Measurements from ENCODE around the gene ZG16. TPM values are rescaled to one million over a fixed set of nuclear protein-coding genes. Genes with fewer than 3 reads are reported as not detected.

Gene ZG16
- total RNA-seq, 1 experiment from 2014 or later: not detected

GRCh38 chr16:29816694-29817441, 38.8 kb downstream of the ZG16 start (continued):
- TF ChIP-seq ATF6 (CRISPR knock-in tag; IDR thresholded peaks at IDR 0.05) (no peak), TEAD1 (CRISPR knock-in tag; IDR thresholded peaks at IDR 0.05) (no peak), OVOL2 (CRISPR knock-in tag; IDR thresholded peaks at IDR 0.05; ENCODE audit: borderline replicate concordance) (no peak), ATF3 (CRISPR knock-in tag; conservative IDR thresholded peaks at IDR 0.05) (no peak), NFE2L1 (CRISPR knock-in tag; IDR thresholded peaks at IDR 0.05) (no peak), USF2 (CRISPR knock-in tag; IDR thresholded peaks at IDR 0.05) (no peak), SOX15 (CRISPR knock-in tag; IDR thresholded peaks at IDR 0.05) (no peak), PRRX2 (CRISPR knock-in tag; IDR thresholded peaks at IDR 0.05) (no peak), FOXK1 (CRISPR knock-in tag; IDR thresholded peaks at IDR 0.05) (no peak; the same call in 1 of the 2 replicates), CBFB (CRISPR knock-in tag; IDR thresholded peaks at IDR 0.05; ENCODE audit: low read depth) (0 out of 2 replicates have a peak, but pooled peaks have one; percentile 47), CREB1 (CRISPR knock-in tag; IDR thresholded peaks at IDR 0.05) (0 out of 2 replicates have a peak, but pooled peaks have one; percentile 0)

DNA sequence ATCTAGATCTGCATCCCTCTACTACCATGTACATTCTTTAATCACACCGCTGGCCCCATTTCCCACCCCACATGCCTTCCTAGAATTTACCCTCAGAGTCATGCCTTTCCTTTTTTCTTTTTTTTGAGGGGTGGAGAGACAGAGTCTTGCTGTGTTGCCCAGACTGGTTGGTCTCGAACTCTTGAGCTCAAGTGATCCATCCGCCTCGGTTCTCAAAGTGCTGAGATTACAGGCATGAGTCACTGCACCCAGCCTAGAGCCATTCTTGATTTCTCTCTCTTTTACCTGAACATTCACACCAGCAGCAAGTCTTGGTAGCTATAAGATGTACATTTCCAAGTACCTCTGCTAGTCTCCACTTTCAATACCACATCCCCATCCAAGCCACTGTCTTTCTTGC, 40.0 kb downstream of the ZG16 start:
- no peaks in the 10 kb centered on the region; the same call in 1 of the 2 replicates for H3K27me3 Mint-ChIP-seq (ENCODE audit: low read depth)
- ATAC-seq: no peak
- peak overlapping the region; percentile 63 for H3K4me3 Mint-ChIP-seq
- peaks cover 57% of the 10 kb centered on the region for H3K4me1 Mint-ChIP-seq
- peaks cover 30% of the 10 kb centered on the region for H3K36me3 Mint-ChIP-seq
- no peaks in the 10 kb centered on the region for H3K9me3 Mint-ChIP-seq
- H3K27ac Mint-ChIP-seq: peak overlapping the region; percentile 85
- no peak for DNase-seq (ENCODE audit: low spot score)
- POLR2A ChIA-PET: interaction anchor here (0.7 kb wide), 1 partner anchor 25 kb away, joined by 4 read pairs; no protein-coding TSS in a partner anchor
- CTCF ChIA-PET: interaction anchor here (0.6 to 6.0 kb wide), 6 partner anchors 11 to 214 kb away, joined by 3 to 50 read pairs (median 12); partner anchors contain the start of genes MAZ and TLCD3B
- TF ChIP-seq CDX4 (CRISPR knock-in tag; IDR thresholded peaks at IDR 0.05; ENCODE audit: borderline replicate concordance) (no peak), SOX15 (CRISPR knock-in tag; IDR thresholded peaks at IDR 0.05) (no peak), ZNF281 (CRISPR knock-in tag; IDR thresholded peaks at IDR 0.05) (no peak), TEAD1 (CRISPR knock-in tag; IDR thresholded peaks at IDR 0.05) (no peak), ZNF671 (CRISPR knock-in tag; IDR thresholded peaks at IDR 0.05) (no peak), ZNF416 (CRISPR knock-in tag; IDR thresholded peaks at IDR 0.05) (no peak), ARID4B (CRISPR knock-in tag; IDR thresholded peaks at IDR 0.05; ENCODE audit: borderline replicate concordance) (no peak)
- TF ChIP-seq, protein P1, sequence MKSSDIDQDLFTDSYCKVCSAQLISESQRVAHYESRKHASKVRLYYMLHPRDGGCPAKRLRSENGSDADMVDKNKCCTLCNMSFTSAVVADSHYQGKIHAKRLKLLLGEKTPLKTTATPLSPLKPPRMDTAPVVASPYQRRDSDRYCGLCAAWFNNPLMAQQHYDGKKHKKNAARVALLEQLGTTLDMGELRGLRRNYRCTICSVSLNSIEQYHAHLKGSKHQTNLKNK (CRISPR knock-in tag; IDR thresholded peaks at IDR 0.05): no peak
- TF ChIP-seq, protein P2, sequence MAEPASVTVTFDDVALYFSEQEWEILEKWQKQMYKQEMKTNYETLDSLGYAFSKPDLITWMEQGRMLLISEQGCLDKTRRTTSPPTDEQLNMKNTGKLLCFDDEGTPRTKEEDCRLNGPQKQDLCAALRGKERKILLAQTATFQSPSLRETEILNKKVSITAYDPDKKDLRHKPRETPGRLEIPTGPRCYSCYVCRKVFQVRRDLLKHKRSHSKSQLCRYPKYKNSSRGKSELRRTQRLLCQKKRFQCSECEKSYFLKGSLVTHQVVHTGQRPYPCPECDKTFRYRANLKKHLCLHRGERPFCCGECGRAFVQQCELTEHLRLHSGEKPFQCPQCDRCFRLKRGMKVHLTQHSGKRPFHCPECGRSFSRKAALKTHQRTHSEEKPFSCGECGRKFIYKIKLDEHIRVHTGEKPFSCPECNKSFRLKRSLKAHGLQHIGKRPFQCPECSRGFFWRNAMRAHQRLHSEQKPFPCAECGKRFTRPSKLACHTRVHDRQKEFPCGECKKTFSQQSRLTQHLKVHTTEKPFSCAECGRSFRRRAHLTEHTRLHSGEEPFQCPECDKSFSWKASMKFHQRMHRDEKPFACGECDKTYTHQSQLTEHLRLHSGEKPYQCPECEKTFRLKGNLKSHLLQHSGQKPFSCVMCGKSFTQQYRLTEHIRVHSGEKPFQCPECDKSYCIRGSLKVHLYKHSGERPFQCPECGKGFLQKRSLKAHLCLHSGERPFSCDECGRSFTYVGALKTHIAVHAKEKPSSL (CRISPR knock-in tag; conservative IDR thresholded peaks at IDR 0.05): no peak

Measured in WTC11 (cell line).